HEK293 (cell line): ENCODE measurements around the gene CLDN24.

Source experiments
- BCL6B ChIP-seq: fragments of 450-650 bp; formaldehyde crosslinking; IDR thresholded peaks from 2 replicates; pipeline ENCODE4 v1.5.1; 2017; ENCODE audit warnings: missing biosample characterization, missing genetic modification characterization
- GLI4 ChIP-seq: fragments of 450-650 bp; formaldehyde crosslinking; IDR thresholded peaks from 2 replicates; pipeline ENCODE4 v1.5.1; 2016; ENCODE audit warnings: missing biosample characterization, missing genetic modification characterization
- REST ChIP-seq: fragments of 450-650 bp; formaldehyde crosslinking; IDR thresholded peaks from 2 replicates; pipeline ENCODE4 v1.5.1; 2016; ENCODE audit warnings: missing biosample characterization, missing genetic modification characterization
- TRIM28 ChIP-seq: IDR thresholded peaks from 2 replicates; pipeline ENCODE4 v1.6.1; 2011; ENCODE audit warnings: low read length, control low read depth, borderline replicate concordance
- ZBTB1 ChIP-seq: fragments of 450-650 bp; formaldehyde crosslinking; IDR thresholded peaks from 2 replicates; pipeline ENCODE4 v1.5.1; 2016; ENCODE audit warnings: missing biosample characterization, missing genetic modification characterization
- ZBTB10 ChIP-seq: fragments of 450-650 bp; formaldehyde crosslinking; IDR thresholded peaks from 2 replicates; pipeline ENCODE4 v1.5.1; 2016; ENCODE audit warnings: missing biosample characterization, missing genetic modification characterization
- ZBTB11 ChIP-seq: fragments of 450-650 bp; formaldehyde crosslinking; conservative IDR thresholded peaks from 2 replicates; pipeline ENCODE4 v1.5.1; 2016; ENCODE audit warnings: low read depth, missing biosample characterization, missing genetic modification characterization
- ZFP41 ChIP-seq: fragments of 450-650 bp; formaldehyde crosslinking; IDR thresholded peaks from 2 replicates; pipeline ENCODE4 v1.5.1; 2016; ENCODE audit warnings: missing biosample characterization, missing genetic modification characterization, borderline replicate concordance
- ZNF121 ChIP-seq: fragments of 450-650 bp; formaldehyde crosslinking; IDR thresholded peaks from 2 replicates; pipeline ENCODE4 v1.5.1; 2016; ENCODE audit warnings: missing biosample characterization, missing genetic modification characterization
- ZNF138 ChIP-seq: fragments of 450-650 bp; formaldehyde crosslinking; IDR thresholded peaks from 2 replicates; pipeline ENCODE4 v1.5.1; 2016; ENCODE audit warnings: missing biosample characterization, missing genetic modification characterization, borderline replicate concordance
- ZNF155 ChIP-seq: fragments of 450-650 bp; formaldehyde crosslinking; IDR thresholded peaks from 2 replicates; pipeline ENCODE4 v1.5.1; 2016; ENCODE audit warnings: missing biosample characterization, missing genetic modification characterization
- ZNF214 ChIP-seq: fragments of 450-650 bp; formaldehyde crosslinking; IDR thresholded peaks from 2 replicates; pipeline ENCODE4 v1.5.1; 2017; ENCODE audit warnings: missing biosample characterization, mild to moderate bottlenecking, missing genetic modification characterization, borderline replicate concordance
- ZNF221 ChIP-seq: fragments of 450-650 bp; formaldehyde crosslinking; IDR thresholded peaks from 2 replicates; pipeline ENCODE4 v1.5.1; 2017; ENCODE audit warnings: missing biosample characterization, missing genetic modification characterization, borderline replicate concordance
- ZNF223 ChIP-seq: fragments of 450-650 bp; formaldehyde crosslinking; IDR thresholded peaks from 2 replicates; pipeline ENCODE4 v1.5.1; 2016; ENCODE audit warnings: missing biosample characterization, missing genetic modification characterization
- ZNF302 ChIP-seq: fragments of 450-650 bp; formaldehyde crosslinking; IDR thresholded peaks from 2 replicates; pipeline ENCODE4 v1.5.1; 2016; ENCODE audit warnings: missing biosample characterization, missing genetic modification characterization, low read depth
- ZNF362 ChIP-seq: fragments of 450-650 bp; formaldehyde crosslinking; IDR thresholded peaks from 2 replicates; pipeline ENCODE4 v1.5.1; 2016; ENCODE audit warnings: missing biosample characterization, missing genetic modification characterization
- ZNF518A ChIP-seq: fragments of 450-650 bp; formaldehyde crosslinking; conservative IDR thresholded peaks from 2 replicates; pipeline ENCODE4 v1.5.1; 2016; ENCODE audit warnings: low read depth, missing biosample characterization, missing genetic modification characterization
- ZNF580 ChIP-seq: fragments of 450-650 bp; formaldehyde crosslinking; IDR thresholded peaks from 2 replicates; pipeline ENCODE4 v1.5.1; 2016; ENCODE audit warnings: missing biosample characterization, missing genetic modification characterization
- ZNF610 ChIP-seq: fragments of 450-650 bp; formaldehyde crosslinking; IDR thresholded peaks from 2 replicates; pipeline ENCODE4 v1.5.1; 2016; ENCODE audit warnings: missing biosample characterization, missing genetic modification characterization, borderline replicate concordance
- ZNF747 ChIP-seq: fragments of 450-650 bp; formaldehyde crosslinking; IDR thresholded peaks from 2 replicates; pipeline ENCODE4 v1.5.1; 2016; ENCODE audit warnings: missing biosample characterization, missing genetic modification characterization
- ZNF776 ChIP-seq: fragments of 450-650 bp; formaldehyde crosslinking; IDR thresholded peaks from 2 replicates; pipeline ENCODE4 v1.5.0; 2017; ENCODE audit warnings: missing biosample characterization, missing genetic modification characterization, borderline replicate concordance
- ZSCAN23 ChIP-seq: fragments of 450-650 bp; formaldehyde crosslinking; IDR thresholded peaks from 2 replicates; pipeline ENCODE4 v1.5.1; 2016; ENCODE audit warnings: missing biosample characterization, missing genetic modification characterization

The CLDN24 gene

GRCh38 chr4:183333983-183334382 is 11.8 kb upstream of the CLDN24 start (continued):
- TF ChIP-seq ZBTB10 (tag by site-specific recombination) (no peak), GLI4 (tag by site-specific recombination) (no peak), ZNF223 (tag by site-specific recombination) (no peak), ZNF362 (tag by site-specific recombination) (no peak), ZNF155 (tag by site-specific recombination) (no peak), ZBTB1 (tag by site-specific recombination) (no peak), TRIM28 (no peak), ZFP41 (tag by site-specific recombination) (no peak), ZNF214 (tag by site-specific recombination) (no peak), ZNF121 (tag by site-specific recombination) (no peak), ZNF221 (tag by site-specific recombination) (no peak), ZNF776 (no peak), ZNF302 (tag by site-specific recombination) (no peak), ZNF518A (tag by site-specific recombination) (no peak), ZBTB11 (tag by site-specific recombination) (no peak), ZSCAN23 (tag by site-specific recombination) (no peak), ZNF610 (tag by site-specific recombination) (no peak), BCL6B (no peak), ZNF580 (tag by site-specific recombination) (no peak), REST (peak; percentile 36; the same call in 1 of the 2 replicates), ZNF747 (tag by site-specific recombination) (no peak), ZNF138 (tag by site-specific recombination) (no peak)
